ENCODE results near the gene GRWD1. TPM values are rescaled to one million over a fixed set of nuclear protein-coding genes. Genes with fewer than 3 reads are reported as not detected.
A peak's percentile ranks its signal among the peaks of the same experiment; 100 is the strongest.
"Not testable (repeated sequence)": the region's sequence is repeated elsewhere in the genome, so short reads cannot be mapped to it uniquely, and the experiment has no call there.

The GRWD1 gene
- total RNA-seq, 1 donor from 2014 or later, result 31.9 TPM

- Histone ChIP-seq H3K36me3 (ENCODE audit: control insufficient read depth, insufficient read depth, low read length) (peaks cover 1% of the 10 kb centered on the region), H3K4me3 (ENCODE audit: low read depth, low read length) (no peak overlapping the region), H3K27me3 (ENCODE audit: control insufficient read depth, insufficient read depth, low read length) (no peaks in the 10 kb centered on the region)
- FAIRE-seq (no peak), DNase-seq (ENCODE audit: low read depth) (no peak)
- no peak for TF ChIP-seq CTCF (IDR thresholded peaks at IDR 0.05; ENCODE audit: insufficient read depth, low read length, severe bottlenecking)
Observed at GRCh38 chr19:48483301-48483700, 37.5 kb downstream of the GRWD1 start.

- no peak for DNase-seq (ENCODE audit: low read depth)
- no peak for FAIRE-seq
- Histone ChIP-seq H3K4me3 (ENCODE audit: low read depth, low read length) (no peak overlapping the region), H3K27me3 (ENCODE audit: control insufficient read depth, insufficient read depth, low read length) (no peaks in the 10 kb centered on the region), H3K36me3 (ENCODE audit: control insufficient read depth, insufficient read depth, low read length) (no peaks in the 10 kb centered on the region)
- no peak for TF ChIP-seq CTCF (IDR thresholded peaks at IDR 0.05; ENCODE audit: insufficient read depth, low read length, severe bottlenecking)
Observed at GRCh38 chr19:48484247-48484893, 38.6 kb downstream of the GRWD1 start.

GRCh38 chr19:48484931-48485612, 39.3 kb downstream of the GRWD1 start:
- TF ChIP-seq CTCF (IDR thresholded peaks at IDR 0.05; ENCODE audit: insufficient read depth, low read length, severe bottlenecking), result no peak
- no peak overlapping the region for H3K4me3 ChIP-seq (ENCODE audit: low read depth, low read length)
- H3K27me3 ChIP-seq (ENCODE audit: control insufficient read depth, insufficient read depth, low read length), result no peaks in the 10 kb centered on the region
- no peaks in the 10 kb centered on the region for H3K36me3 ChIP-seq (ENCODE audit: control insufficient read depth, insufficient read depth, low read length)
- FAIRE-seq (no peak), DNase-seq (ENCODE audit: low read depth) (no peak)

- H3K36me3 ChIP-seq (ENCODE audit: control insufficient read depth, insufficient read depth, low read length); H3K27me3 ChIP-seq (ENCODE audit: control insufficient read depth, insufficient read depth, low read length); H3K4me3 ChIP-seq (ENCODE audit: low read depth, low read length); FAIRE-seq: not testable (repeated sequence)
- peak; percentile 64 for DNase-seq (ENCODE audit: low read depth)
Observed at GRCh38 chr19:48486706-48487105, 40.9 kb downstream of the GRWD1 start.

GRCh38 chr19:48487544-48487943, 41.8 kb downstream of the GRWD1 start:
- H3K27me3 ChIP-seq (ENCODE audit: control insufficient read depth, insufficient read depth, low read length), result no peaks in the 10 kb centered on the region
- H3K36me3 ChIP-seq (ENCODE audit: control insufficient read depth, insufficient read depth, low read length), result no peaks in the 10 kb centered on the region
- no peak for DNase-seq (ENCODE audit: low read depth)
- no peak overlapping the region for H3K4me3 ChIP-seq (ENCODE audit: low read depth, low read length)
- no peak for TF ChIP-seq CTCF (IDR thresholded peaks at IDR 0.05; ENCODE audit: insufficient read depth, low read length, severe bottlenecking)
- FAIRE-seq, result no peak

GRCh38 chr19:48487948-48488347, 42.2 kb downstream of the GRWD1 start:
- FAIRE-seq, result peak; percentile 87
- no peak for TF ChIP-seq CTCF (IDR thresholded peaks at IDR 0.05; ENCODE audit: insufficient read depth, low read length, severe bottlenecking)
- Histone ChIP-seq H3K4me3 (ENCODE audit: low read depth, low read length) (no peak overlapping the region), H3K27me3 (ENCODE audit: control insufficient read depth, insufficient read depth, low read length) (no peaks in the 10 kb centered on the region), H3K36me3 (ENCODE audit: control insufficient read depth, insufficient read depth, low read length) (no peaks in the 10 kb centered on the region)
- peak; percentile 92 for DNase-seq (ENCODE audit: low read depth)

GRCh38 chr19:48488478-48488877, 42.7 kb downstream of the GRWD1 start:
- H3K4me3 ChIP-seq (ENCODE audit: low read depth, low read length); DNase-seq (ENCODE audit: low read depth); FAIRE-seq: not testable (repeated sequence)

More at GRCh38 chr19:48488478-48488877, 42.7 kb downstream of the GRWD1 start:
- not testable (repeated sequence) for H3K36me3 ChIP-seq (ENCODE audit: control insufficient read depth, insufficient read depth, low read length); H3K27me3 ChIP-seq (ENCODE audit: control insufficient read depth, insufficient read depth, low read length)
